ENCODE data around the gene KDM4B.

DNA sequence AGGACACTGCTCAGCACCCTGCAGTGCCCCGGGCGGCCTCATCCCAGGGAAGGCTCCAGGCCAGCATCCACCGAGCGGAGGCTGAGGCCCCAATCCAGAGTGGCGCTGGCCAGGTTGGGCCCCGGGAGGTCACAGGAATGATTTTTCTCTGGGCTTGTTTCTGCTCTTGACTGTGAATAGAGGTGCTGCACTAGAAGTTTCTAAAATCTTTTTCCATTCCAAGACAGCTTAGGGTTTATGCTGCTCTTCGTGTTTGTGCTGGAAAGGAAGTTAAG lies 15.1 kb downstream of the KDM4B start:
- TF ChIP-seq, protein P1, sequence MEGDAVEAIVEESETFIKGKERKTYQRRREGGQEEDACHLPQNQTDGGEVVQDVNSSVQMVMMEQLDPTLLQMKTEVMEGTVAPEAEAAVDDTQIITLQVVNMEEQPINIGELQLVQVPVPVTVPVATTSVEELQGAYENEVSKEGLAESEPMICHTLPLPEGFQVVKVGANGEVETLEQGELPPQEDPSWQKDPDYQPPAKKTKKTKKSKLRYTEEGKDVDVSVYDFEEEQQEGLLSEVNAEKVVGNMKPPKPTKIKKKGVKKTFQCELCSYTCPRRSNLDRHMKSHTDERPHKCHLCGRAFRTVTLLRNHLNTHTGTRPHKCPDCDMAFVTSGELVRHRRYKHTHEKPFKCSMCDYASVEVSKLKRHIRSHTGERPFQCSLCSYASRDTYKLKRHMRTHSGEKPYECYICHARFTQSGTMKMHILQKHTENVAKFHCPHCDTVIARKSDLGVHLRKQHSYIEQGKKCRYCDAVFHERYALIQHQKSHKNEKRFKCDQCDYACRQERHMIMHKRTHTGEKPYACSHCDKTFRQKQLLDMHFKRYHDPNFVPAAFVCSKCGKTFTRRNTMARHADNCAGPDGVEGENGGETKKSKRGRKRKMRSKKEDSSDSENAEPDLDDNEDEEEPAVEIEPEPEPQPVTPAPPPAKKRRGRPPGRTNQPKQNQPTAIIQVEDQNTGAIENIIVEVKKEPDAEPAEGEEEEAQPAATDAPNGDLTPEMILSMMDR (IDR thresholded peaks at IDR 0.05): no peak
- no peak for TF ChIP-seq POLR2AphosphoS5 (IDR thresholded peaks at IDR 0.05)
- no peak for TF ChIP-seq POLR2A (IDR thresholded peaks at IDR 0.05)

All from gastroesophageal sphincter (tissue), 3 donors.